ENCODE measurements around the gene MANF.

DNA sequence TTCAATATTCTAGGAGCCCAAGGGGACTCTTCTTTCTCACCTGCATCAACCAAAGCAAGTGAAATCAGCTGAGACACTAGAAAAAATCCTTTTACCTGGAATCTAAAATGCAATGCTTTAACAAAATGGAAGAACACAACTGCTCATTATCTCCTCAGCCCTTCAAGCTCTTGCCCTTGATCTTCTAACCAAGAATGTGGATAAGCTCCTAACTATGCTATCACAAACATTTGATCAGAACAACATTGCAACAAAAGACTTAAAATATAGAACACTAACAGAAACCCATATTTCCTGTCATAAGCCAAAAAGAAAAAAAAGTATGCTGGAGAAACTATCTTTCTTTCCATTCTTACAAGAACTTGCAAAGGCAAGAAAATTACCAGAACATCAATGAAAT is 18.6 kb downstream of the MANF start:
- TF ChIP-seq, protein P1, sequence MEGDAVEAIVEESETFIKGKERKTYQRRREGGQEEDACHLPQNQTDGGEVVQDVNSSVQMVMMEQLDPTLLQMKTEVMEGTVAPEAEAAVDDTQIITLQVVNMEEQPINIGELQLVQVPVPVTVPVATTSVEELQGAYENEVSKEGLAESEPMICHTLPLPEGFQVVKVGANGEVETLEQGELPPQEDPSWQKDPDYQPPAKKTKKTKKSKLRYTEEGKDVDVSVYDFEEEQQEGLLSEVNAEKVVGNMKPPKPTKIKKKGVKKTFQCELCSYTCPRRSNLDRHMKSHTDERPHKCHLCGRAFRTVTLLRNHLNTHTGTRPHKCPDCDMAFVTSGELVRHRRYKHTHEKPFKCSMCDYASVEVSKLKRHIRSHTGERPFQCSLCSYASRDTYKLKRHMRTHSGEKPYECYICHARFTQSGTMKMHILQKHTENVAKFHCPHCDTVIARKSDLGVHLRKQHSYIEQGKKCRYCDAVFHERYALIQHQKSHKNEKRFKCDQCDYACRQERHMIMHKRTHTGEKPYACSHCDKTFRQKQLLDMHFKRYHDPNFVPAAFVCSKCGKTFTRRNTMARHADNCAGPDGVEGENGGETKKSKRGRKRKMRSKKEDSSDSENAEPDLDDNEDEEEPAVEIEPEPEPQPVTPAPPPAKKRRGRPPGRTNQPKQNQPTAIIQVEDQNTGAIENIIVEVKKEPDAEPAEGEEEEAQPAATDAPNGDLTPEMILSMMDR (IDR thresholded peaks at IDR 0.05; ENCODE audit: insufficient read depth, low read depth, low read length) = no peak
- TF ChIP-seq EZH2 (IDR thresholded peaks at IDR 0.05; ENCODE audit: insufficient read depth, low read length) = no peak

Data from astrocyte (in vitro differentiated cells and primary cell).